GM21723 (cell line): ENCODE results near the gene PRND.
"Not testable (repeated sequence)": the region's sequence is repeated elsewhere in the genome, so short reads cannot be mapped to it uniquely, and the experiment has no call there.

Experiments
- ATAC-seq: cut with Tn5 transposase; IDR thresholded peaks from one replicate; pipeline ENCODE4 v1.9.1; 2021; ENCODE audit warnings: mild to moderate bottlenecking, moderate library complexity; ENCODE audit not compliant: unreplicated experiment

The PRND gene

GRCh38 chr20:4736875-4737274 is 15.2 kb downstream of the PRND start:
- no peak for ATAC-seq

GRCh38 chr20:4737857-4738627 is 16.3 kb downstream of the PRND start:
- no peak for ATAC-seq

- ATAC-seq: no peak
Observed at GRCh38 chr20:4740774-4741431, 19.2 kb downstream of the PRND start.

GRCh38 chr20:4748847-4749246 is 27.1 kb downstream of the PRND start:
- ATAC-seq: no peak

- ATAC-seq: no peak
Observed at GRCh38 chr20:4749326-4749725, 27.6 kb downstream of the PRND start.

- no peak for ATAC-seq
Observed at GRCh38 chr20:4750381-4750780, 28.7 kb downstream of the PRND start.

GRCh38 chr20:4759100-4759884 is 37.6 kb downstream of the PRND start:
- ATAC-seq: not testable (repeated sequence)

- no peak for ATAC-seq
Observed at GRCh38 chr20:4763261-4763660, 41.6 kb downstream of the PRND start.

GRCh38 chr20:4763723-4764510 is 42.2 kb downstream of the PRND start:
- ATAC-seq: no peak

GRCh38 chr20:4764805-4765204 is 43.1 kb downstream of the PRND start:
- no peak for ATAC-seq

GRCh38 chr20:4765681-4766080 is 44.0 kb downstream of the PRND start:
- ATAC-seq: no peak

- no peak for ATAC-seq
Observed at GRCh38 chr20:4766631-4767030, 44.9 kb downstream of the PRND start.

GRCh38 chr20:4767084-4767483 is 45.4 kb downstream of the PRND start:
- ATAC-seq: no peak

GRCh38 chr20:4769328-4769727 is 47.6 kb downstream of the PRND start:
- ATAC-seq: no peak

- no peak for ATAC-seq
Observed at GRCh38 chr20:4770026-4770425, 48.3 kb downstream of the PRND start.

- ATAC-seq: no peak
Observed at GRCh38 chr20:4771004-4771403, 49.3 kb downstream of the PRND start.

GRCh38 chr20:4772132-4772531 is 50.4 kb downstream of the PRND start:
- no peak for ATAC-seq

- ATAC-seq: not testable (repeated sequence)
Observed at GRCh38 chr20:4773014-4773413, 51.3 kb downstream of the PRND start.

- no peak for ATAC-seq
Observed at GRCh38 chr20:4773736-4774135, 52.0 kb downstream of the PRND start.

- no peak for ATAC-seq
Observed at GRCh38 chr20:4774207-4774606, 52.5 kb downstream of the PRND start.
